Stomach (tissue), 9 donors: ENCODE results near the gene VIT. TPM values are rescaled to one million over a fixed set of nuclear protein-coding genes. Genes with fewer than 3 reads are reported as not detected.

ENCODE experiments used
- DNase-seq, 2 donors: peaks; one replicate each; pipeline versions ENCODE4 v3.0.0 to v3.0.0-alpha.2; 2013 to 2019
- H3K27ac ChIP-seq, 5 donors: fragments of 200-600 bp in 4 of 5; sonication (generic) in 4 of 5; one replicate each; pipeline ENCODE4 v1.5.1; 2013 to 2019; ENCODE audit warnings: mild to moderate bottlenecking in 1 of 5, moderate library complexity in 1 of 5
- H3K27me3 ChIP-seq, 3 donors: fragments of 200-600 bp; sonication (generic); one replicate each; pipeline ENCODE4 v1.5.1; 2017 to 2019; ENCODE audit warnings: mixed run types in 1 of 3
- H3K36me3 ChIP-seq, 4 donors: fragments of 200-600 bp; sonication (generic); 1 replicate in 3 of 4; 2 replicates in 1 of 4; pipeline ENCODE4 v1.5.1; 2016 to 2019
- H3K4me1 ChIP-seq, 4 donors: fragments of 200-600 bp; sonication (generic); one replicate each; pipeline ENCODE4 v1.5.1; 2016 to 2019
- H3K4me3 ChIP-seq, 4 donors: fragments of 200-600 bp; sonication (generic) in 3 of 4; one replicate each; pipeline ENCODE4 v1.5.1; 2016 to 2019; ENCODE audit warnings: mild to moderate bottlenecking in 1 of 4
- H3K9me3 ChIP-seq, 4 donors: fragments of 200-600 bp; sonication (generic); one replicate each; pipeline ENCODE4 v1.5.1; 2016 to 2019
- EP300 ChIP-seq: sonication (generic); formaldehyde crosslinking; IDR thresholded peaks from one replicate; pipeline ENCODE4 v1.6.1; 2017; ENCODE audit warnings: antibody characterized with exemption
- POLR2A ChIP-seq, 4 donors: fragments of 450-650 bp; IDR thresholded peaks; one replicate each; pipeline ENCODE4 v1.6.1; 2016; ENCODE audit warnings: antibody characterized with exemption in 4 of 4, control low read depth in 2 of 4, mild to moderate bottlenecking in 1 of 4, moderate library complexity in 1 of 4
- POLR2AphosphoS5 ChIP-seq, 3 donors: sonication (generic); formaldehyde crosslinking; IDR thresholded peaks; one replicate each; pipeline ENCODE4 v1.6.1; 2016; ENCODE audit warnings: antibody characterized with exemption in 3 of 3
- WGBS, 5 donors: extraction: QIAGEN DNeasy Blood & Tissue Kit in 3 of 5; methylation state at CpG; one replicate each; pipeline versions ENCODE4 v1.1.5 to v1.1.7; 2013 to 2018; 5-methylcytosine and 5-hydroxymethylcytosine counted together
- intact Hi-C: fragments of 100-400 bp; cut with DNase I; formaldehyde crosslinking; loops from one replicate; pipeline ENCODE4 v1.15.1; 2023; ENCODE audit warnings: low total_unique reads
- polyA plus RNA-seq, 3 donors: library from polyadenylated mRNA; stranded (reverse); fragments of 200-250 nt; gene quantifications; one replicate each; pipeline ENCODE4 v1.2.3, GENCODE V29; 2013
- total RNA-seq, 5 donors: library from RNA; depleted of rRNA; stranded (reverse); fragments of >200 nt; gene quantifications; one replicate each; pipeline versions ENCODE4 v1.1.0 to v1.2.3, GENCODE V29; 2014 to 2016
- TF ChIP-seq, protein P1 (sequence below), 7 experiments: fragments of 450-650 bp in 4 of 7; fragments of 200-600 bp in 3 of 7; sonication (generic) in 3 of 7; IDR thresholded peaks; one replicate each; pipeline ENCODE4 v1.5.1; 2016 to 2019; ENCODE audit warnings: antibody characterized with exemption in 7 of 7, control low read depth in 2 of 7, mild to moderate bottlenecking in 1 of 7
- donor health status: healthy with polysubstance abuse.
- donor health status: Bipolar disorder and iron deficiency.
- donor health status: healthy.

Gene VIT
- total and polyA plus RNA-seq, 8 donors: 0.12 to 9.1 (median 2.0) TPM; not detected in 2

DNA sequence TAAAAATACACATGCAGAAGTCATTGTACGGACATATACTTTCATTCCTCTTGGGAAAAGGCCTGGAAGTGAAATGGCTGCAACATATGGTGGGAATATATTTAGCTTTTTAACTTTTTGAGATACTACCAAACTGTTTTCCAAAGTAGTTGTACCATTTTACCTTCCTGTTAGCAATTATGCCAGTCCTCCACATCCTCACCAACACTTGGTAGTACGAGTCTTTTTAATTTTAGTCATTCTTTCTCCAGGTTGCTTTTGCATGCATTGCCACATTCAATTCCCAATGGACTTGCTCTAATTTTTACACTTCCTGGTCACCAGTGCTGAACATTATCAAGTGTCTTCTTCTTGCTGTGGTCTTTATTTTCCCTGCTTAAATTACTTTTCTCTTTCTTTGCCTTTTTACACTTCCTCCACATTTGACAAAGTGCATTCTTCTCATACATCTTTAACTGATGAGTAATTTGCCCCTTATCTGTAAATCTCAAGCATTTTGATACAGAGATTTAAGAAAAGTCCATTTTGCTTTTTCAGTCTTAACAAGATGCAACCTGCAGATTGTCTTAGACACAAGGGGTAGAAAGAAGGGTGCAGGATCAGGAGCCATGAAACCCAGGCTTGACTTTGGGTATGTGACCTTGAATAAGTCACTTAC is 14.5 kb downstream of the VIT start:
- WGBS, 5 donors: 71 to 95% (median 94%) methylated on average over 2 of the region's 2 CpGs
- Histone ChIP-seq H3K27ac (no peak overlapping the region), H3K4me1 (no peaks in the 10 kb centered on the region), H3K27me3 (no peaks in the 10 kb centered on the region), H3K9me3 (peaks cover 5 to 14% (median 9%) of the 10 kb centered on the region in 4 donors), H3K4me3 (no peak overlapping the region), H3K36me3 (no peaks in the 10 kb centered on the region)
- intact Hi-C loops: no loop called here
- TF ChIP-seq POLR2A (IDR thresholded peaks at IDR 0.05): no peak
- TF ChIP-seq EP300: no peak
- TF ChIP-seq POLR2AphosphoS5 (IDR thresholded peaks at IDR 0.05): no peak
- TF ChIP-seq, protein P1, sequence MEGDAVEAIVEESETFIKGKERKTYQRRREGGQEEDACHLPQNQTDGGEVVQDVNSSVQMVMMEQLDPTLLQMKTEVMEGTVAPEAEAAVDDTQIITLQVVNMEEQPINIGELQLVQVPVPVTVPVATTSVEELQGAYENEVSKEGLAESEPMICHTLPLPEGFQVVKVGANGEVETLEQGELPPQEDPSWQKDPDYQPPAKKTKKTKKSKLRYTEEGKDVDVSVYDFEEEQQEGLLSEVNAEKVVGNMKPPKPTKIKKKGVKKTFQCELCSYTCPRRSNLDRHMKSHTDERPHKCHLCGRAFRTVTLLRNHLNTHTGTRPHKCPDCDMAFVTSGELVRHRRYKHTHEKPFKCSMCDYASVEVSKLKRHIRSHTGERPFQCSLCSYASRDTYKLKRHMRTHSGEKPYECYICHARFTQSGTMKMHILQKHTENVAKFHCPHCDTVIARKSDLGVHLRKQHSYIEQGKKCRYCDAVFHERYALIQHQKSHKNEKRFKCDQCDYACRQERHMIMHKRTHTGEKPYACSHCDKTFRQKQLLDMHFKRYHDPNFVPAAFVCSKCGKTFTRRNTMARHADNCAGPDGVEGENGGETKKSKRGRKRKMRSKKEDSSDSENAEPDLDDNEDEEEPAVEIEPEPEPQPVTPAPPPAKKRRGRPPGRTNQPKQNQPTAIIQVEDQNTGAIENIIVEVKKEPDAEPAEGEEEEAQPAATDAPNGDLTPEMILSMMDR (IDR thresholded peaks at IDR 0.05): no peak
- DNase-seq: no peak

GRCh38 chr2:36711741-36712314 is 15.3 kb downstream of the VIT start:
- TF ChIP-seq POLR2AphosphoS5 (IDR thresholded peaks at IDR 0.05) (no peak), POLR2A (IDR thresholded peaks at IDR 0.05) (no peak), EP300 (no peak)
- TF ChIP-seq, protein P1 (IDR thresholded peaks at IDR 0.05): no peak
- H3K27me3 ChIP-seq: no peaks in the 10 kb centered on the region
- no peaks in the 10 kb centered on the region for H3K36me3 ChIP-seq
- intact Hi-C loops: no loop called here
- H3K4me1 ChIP-seq: no peaks in the 10 kb centered on the region
- WGBS, 5 donors: 53 to 61% (median 55%) methylated on average over 5 of the region's 5 CpGs
- DNase-seq: no peak
- no peak overlapping the region for H3K4me3 ChIP-seq
- peaks cover 5 to 14% (median 9%) of the 10 kb centered on the region in 4 donors for H3K9me3 ChIP-seq
- H3K27ac ChIP-seq: no peak overlapping the region

- no peak overlapping the region for H3K27ac ChIP-seq
- intact Hi-C loops: no loop called here
- H3K4me3 ChIP-seq: no peak overlapping the region
- peaks cover 5 to 14% (median 9%) of the 10 kb centered on the region in 4 donors for H3K9me3 ChIP-seq
- WGBS, 5 donors: 75 to 87% (median 78%) methylated on average over 8 of the region's 8 CpGs
- no peaks in the 10 kb centered on the region for H3K4me1 ChIP-seq
- no peak for TF ChIP-seq POLR2A (IDR thresholded peaks at IDR 0.05)
- TF ChIP-seq, protein P1 (IDR thresholded peaks at IDR 0.05): no peak
- no peak for TF ChIP-seq EP300
- no peak for TF ChIP-seq POLR2AphosphoS5 (IDR thresholded peaks at IDR 0.05)
- no peaks in the 10 kb centered on the region for H3K27me3 ChIP-seq
- no peaks in the 10 kb centered on the region for H3K36me3 ChIP-seq
- no peak for DNase-seq
Measured at GRCh38 chr2:36713310-36713709, 16.8 kb downstream of the VIT start.

GRCh38 chr2:36716111-36716510 is 19.6 kb downstream of the VIT start:
- Histone ChIP-seq H3K4me3 (no peak overlapping the region), H3K4me1 (no peaks in the 10 kb centered on the region), H3K27ac (no peak overlapping the region), H3K9me3 (peaks cover 0 to 15% (median 8%) of the 10 kb centered on the region in 4 donors), H3K27me3 (no peaks in the 10 kb centered on the region), H3K36me3 (no peaks in the 10 kb centered on the region)
- intact Hi-C loops: no loop called here
- WGBS, 5 donors: 84 to 93% (median 88%) methylated on average over 3 of the region's 3 CpGs
- TF ChIP-seq POLR2A (IDR thresholded peaks at IDR 0.05) (no peak), POLR2AphosphoS5 (IDR thresholded peaks at IDR 0.05) (no peak), EP300 (no peak)
- TF ChIP-seq, protein P1 (IDR thresholded peaks at IDR 0.05): no peak
- no peak for DNase-seq
